ENCODE data around the gene EMILIN3. TPM values are rescaled to one million over a fixed set of nuclear protein-coding genes. Genes with fewer than 3 reads are reported as not detected.

The EMILIN3 gene
- total and polyA plus RNA-seq, 2 of the 8 experiments (the other 6 are each of a cell fraction or from before 2014, with no cell fraction given): 3.8 to 5.2 TPM

DNA sequence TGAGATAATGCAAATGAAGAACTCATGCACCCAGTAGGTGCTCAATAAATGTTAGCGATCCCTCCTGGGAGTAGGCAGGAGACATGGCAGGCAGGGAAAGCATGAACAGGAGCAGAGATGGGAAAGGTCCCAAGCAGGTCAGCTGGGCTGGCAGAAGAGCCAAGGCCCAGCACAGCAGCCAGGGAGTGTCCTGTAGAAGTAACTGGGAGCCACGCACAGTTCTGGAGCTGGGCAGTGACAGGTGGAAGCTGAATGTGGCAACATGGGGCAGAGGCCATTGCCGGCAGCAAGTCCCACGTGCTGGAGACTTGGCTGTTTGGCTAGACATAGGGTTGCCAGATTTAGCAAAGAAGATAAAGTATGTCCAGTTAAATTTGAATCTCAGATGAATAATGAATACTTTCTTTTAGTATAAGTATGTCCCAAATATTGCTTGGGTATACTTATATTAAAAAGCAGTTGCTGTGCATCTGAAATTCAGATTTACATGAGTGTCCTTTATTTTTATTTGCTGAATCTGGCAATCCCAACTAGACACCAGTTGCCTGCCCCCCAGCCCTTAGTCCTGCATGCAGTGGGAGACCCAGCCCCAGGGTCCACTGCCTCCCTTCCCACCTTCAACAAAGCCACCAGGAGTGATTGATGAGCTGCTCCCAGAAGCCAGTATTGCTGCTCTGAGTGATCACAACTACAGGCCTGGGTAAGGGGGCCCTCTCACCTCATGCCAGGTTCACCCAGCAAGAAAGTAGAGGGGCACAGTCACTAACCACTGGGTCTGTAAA is 29.7 kb downstream of the EMILIN3 start (continued):
- TF ChIP-seq PHF8 (conservative IDR thresholded peaks at IDR 0.05; ENCODE audit: low read depth, low read length): no peak
- TF ChIP-seq YY1 (IDR thresholded peaks at IDR 0.05; ENCODE audit: low read depth, low read length): no peak
- TF ChIP-seq KDM1A (IDR thresholded peaks at IDR 0.05; ENCODE audit: borderline replicate concordance, low read length): no peak
- TF ChIP-seq EP300 (IDR thresholded peaks at IDR 0.05; ENCODE audit: borderline replicate concordance in 1 of 2, low read depth in 2 of 2, low read length in 2 of 2): no peak
- TF ChIP-seq RNF2 (IDR thresholded peaks at IDR 0.05; ENCODE audit: borderline replicate concordance, low read depth, low read length, missing control alignments, poor library complexity, severe bottlenecking): no peak

Measured in H1 (cell line).